ENCODE results near the gene CNN1.

CNN1 gene

DNA sequence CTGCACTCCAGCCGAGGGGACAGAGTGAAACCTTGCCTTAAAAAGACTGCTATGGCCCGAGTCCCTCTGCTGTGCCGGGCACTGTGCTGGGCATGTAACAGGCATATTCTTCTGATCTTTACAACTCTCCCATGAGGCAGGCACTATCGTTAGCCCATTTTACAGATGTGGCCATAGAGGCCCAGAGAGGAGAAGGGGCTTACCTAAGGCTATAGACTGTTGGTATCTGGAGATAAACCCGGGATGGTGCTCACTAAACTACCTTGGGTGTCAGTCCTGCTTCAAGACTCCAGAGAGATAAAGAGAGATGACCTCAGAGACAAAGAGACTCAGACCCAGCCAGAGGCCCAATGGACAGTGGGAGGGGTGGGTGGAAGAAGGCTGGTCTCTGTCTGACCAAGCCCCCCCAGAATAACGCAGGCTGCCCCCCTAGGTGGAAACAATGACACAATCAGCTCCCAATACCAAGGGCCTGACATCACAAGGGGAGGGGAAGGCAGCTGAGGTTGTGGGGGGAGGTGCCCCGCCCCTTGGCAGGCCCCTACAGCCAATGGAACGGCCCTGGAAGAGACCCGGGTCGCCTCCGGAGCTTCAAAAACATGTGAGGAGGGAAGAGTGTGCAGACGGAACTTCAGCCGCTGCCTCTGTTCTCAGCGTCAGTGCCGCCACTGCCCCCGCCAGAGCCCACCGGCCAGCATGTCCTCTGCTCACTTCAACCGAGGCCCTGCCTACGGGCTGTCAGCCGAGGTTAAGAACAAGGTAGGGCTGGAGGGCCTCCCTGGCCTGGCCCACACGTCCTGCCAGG is at the start of gene CNN1:
CNN1 (plus strand) TSS at position 620 of the 805 bp plus-strand sequence; CDS start at position 697, 77 bp downstream.
- peak within 1 kb of the TSS; percentile 27 for H3K4me3 ChIP-seq (ENCODE audit: low read length)
- peaks cover 18% of the 10 kb centered on the region for H3K4me1 ChIP-seq (ENCODE audit: insufficient read depth, low read length)
- no peaks in the 10 kb centered on the region for H3K27me3 ChIP-seq (ENCODE audit: insufficient read depth, low read length)
- peak within 1 kb of the TSS; percentile 71 for H2AFZ ChIP-seq (ENCODE audit: low read depth, low read length)
- no peaks in the 10 kb centered on the region for H3K9me3 ChIP-seq (ENCODE audit: low read length)
- H3K36me3 ChIP-seq (ENCODE audit: insufficient read depth, low read length): no peaks in the 10 kb centered on the region

DNA sequence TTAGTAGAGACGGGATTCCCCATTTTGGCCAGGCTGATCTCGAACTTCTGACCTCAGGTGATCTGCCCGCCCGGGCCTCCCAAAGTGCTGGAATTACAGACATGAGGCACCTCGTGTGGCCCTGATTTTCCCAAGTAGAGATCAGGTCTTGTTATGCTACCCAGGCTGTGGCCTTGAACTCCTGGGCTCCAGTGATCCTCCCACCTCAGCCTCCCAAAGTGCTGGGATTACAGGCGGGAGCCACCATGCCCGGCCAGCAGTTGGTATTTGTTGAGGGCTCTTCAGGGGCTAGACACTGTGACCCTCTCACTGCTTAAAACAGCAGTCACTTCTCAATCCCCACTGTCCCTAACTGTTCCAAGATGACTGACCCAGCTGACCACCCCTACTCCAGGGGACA is 49.3 kb upstream of the CNN1 start:
- H3K4me3 ChIP-seq (ENCODE audit: low read length): no peak overlapping the region
- no peak overlapping the region for H2AFZ ChIP-seq (ENCODE audit: low read depth, low read length)
- no peaks in the 10 kb centered on the region for H3K4me1 ChIP-seq (ENCODE audit: insufficient read depth, low read length)
- H3K27me3 ChIP-seq (ENCODE audit: insufficient read depth, low read length): no peaks in the 10 kb centered on the region
- H3K9me3 ChIP-seq (ENCODE audit: low read length): no peaks in the 10 kb centered on the region
- peaks cover 14% of the 10 kb centered on the region for H3K36me3 ChIP-seq (ENCODE audit: insufficient read depth, low read length)

DNA sequence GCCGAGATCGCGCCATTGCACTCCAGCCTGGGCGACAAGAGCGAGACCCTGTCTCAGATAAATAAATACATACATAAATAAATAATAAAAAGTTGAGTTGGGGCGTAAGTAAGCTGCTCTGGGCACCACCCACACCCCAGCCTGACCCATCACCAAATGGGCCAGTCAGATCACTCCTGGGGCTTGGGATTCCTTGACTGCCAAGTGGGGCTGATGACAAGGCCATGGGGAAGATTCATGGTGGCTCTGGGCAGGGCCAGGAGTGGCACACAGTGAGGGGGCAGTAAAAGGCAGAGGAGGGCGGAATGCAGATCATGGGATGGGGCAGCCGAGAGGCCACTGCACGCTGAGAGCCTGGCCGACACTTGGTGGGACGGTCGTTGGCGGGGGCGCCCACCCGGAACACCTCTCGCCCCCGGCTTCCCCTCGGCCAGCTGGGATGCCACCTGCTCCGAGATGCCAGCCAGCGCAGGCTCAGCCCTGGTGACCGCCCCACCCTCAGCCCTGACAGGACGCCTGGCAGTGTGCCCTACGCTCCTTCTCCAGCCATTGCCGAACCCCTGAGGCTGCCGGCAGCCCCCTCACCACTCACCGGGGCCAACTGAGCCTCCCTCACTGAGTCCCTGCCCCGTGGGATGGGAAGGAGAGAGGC is 43.9 kb upstream of the CNN1 start:
- H2AFZ ChIP-seq (ENCODE audit: low read depth, low read length): no peak overlapping the region
- no peaks in the 10 kb centered on the region for H3K4me1 ChIP-seq (ENCODE audit: insufficient read depth, low read length)
- no peaks in the 10 kb centered on the region for H3K27me3 ChIP-seq (ENCODE audit: insufficient read depth, low read length)
- H3K36me3 ChIP-seq (ENCODE audit: insufficient read depth, low read length): peaks cover 28% of the 10 kb centered on the region
- H3K4me3 ChIP-seq (ENCODE audit: low read length): no peak overlapping the region
- no peaks in the 10 kb centered on the region for H3K9me3 ChIP-seq (ENCODE audit: low read length)

DNA sequence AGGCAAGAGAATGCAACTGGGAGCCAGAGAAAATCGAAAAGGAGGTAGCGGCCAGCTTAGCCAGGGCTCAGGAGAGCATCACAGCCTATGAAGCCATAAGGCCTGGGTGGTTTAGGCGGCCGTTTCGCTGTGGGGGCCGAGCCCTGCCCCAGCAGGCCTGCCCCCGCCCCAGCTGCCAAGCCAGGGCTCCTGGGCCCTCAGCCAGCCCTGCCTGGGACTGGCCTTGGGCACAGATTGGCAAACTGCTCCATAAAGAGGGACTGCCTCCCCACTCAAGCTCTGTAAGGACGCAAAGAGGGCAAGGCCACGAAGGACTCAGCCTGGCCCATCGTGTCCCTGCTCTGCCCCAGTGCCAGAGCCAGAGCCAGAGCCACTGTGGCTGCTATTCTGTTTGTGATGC is 43.2 kb upstream of the CNN1 start:
- H3K27me3 ChIP-seq (ENCODE audit: insufficient read depth, low read length): no peaks in the 10 kb centered on the region
- H2AFZ ChIP-seq (ENCODE audit: low read depth, low read length): no peak overlapping the region
- no peak overlapping the region for H3K4me3 ChIP-seq (ENCODE audit: low read length)
- H3K9me3 ChIP-seq (ENCODE audit: low read length): no peaks in the 10 kb centered on the region
- H3K4me1 ChIP-seq (ENCODE audit: insufficient read depth, low read length): no peaks in the 10 kb centered on the region
- H3K36me3 ChIP-seq (ENCODE audit: insufficient read depth, low read length): peaks cover 27% of the 10 kb centered on the region

DNA sequence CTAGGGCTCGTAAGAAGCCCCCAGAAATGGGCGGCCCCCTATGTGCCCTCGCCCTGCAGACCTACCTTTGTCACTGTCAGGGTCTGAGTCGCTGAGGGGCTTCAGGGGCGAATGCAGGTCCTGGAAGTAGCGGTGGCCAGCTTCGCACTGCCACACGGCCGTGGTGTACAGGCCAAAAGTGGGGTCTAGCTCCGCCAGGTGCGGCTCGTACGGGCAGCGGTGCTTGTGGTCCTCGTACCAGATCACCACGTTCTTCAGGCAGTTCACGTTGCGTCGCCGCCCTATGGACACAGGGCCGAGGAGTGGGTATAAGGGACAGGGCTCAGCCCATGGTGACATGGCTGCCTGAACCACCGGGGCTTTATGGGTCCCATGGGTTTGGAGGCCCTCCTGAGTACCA is 42.8 kb upstream of the CNN1 start:
- Histone ChIP-seq H3K9me3 (ENCODE audit: low read length) (no peaks in the 10 kb centered on the region), H3K36me3 (ENCODE audit: insufficient read depth, low read length) (peaks cover 24% of the 10 kb centered on the region), H2AFZ (ENCODE audit: low read depth, low read length) (no peak overlapping the region), H3K27me3 (ENCODE audit: insufficient read depth, low read length) (no peaks in the 10 kb centered on the region), H3K4me1 (ENCODE audit: insufficient read depth, low read length) (no peaks in the 10 kb centered on the region), H3K4me3 (ENCODE audit: low read length) (no peak overlapping the region)

DNA sequence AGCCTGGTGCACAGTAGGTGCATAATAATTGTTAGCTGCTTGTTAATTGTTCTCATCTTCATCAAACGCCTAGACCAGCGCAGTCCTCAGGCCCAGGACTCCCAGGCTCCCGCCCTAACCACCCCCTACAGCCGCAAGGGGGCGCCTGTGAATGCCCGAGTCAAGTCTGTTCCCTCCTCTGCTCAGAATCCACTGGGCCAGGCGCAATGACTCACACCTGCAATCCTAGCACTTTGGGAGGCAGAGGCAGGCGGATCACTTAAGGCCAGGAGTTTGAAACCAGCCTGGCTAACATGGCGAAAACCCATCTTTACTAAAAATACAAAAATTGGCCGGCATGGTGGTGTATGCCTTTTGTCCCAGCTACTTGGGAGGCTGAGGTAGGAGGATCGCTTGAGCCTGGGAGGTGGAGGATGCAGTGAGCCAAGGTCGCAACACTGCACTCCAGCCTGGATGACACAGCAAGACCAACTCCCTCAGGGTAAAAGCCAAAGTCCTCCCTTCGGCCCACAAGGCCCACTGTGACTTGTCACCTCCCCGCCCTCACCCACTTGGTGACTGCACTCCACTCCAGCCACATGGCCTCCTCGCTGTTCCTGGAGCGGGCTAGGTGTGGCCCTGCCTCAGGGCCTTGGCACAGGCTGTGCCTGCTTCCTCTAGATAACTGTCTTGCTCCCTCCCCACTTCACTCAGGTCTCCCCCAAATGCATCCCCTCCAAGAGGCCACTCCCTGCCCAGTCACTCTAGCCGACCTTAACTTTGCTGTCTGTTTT is 42.1 kb upstream of the CNN1 start:
- Histone ChIP-seq H3K9me3 (ENCODE audit: low read length) (no peaks in the 10 kb centered on the region), H3K27me3 (ENCODE audit: insufficient read depth, low read length) (no peaks in the 10 kb centered on the region), H3K36me3 (ENCODE audit: insufficient read depth, low read length) (peaks cover 24% of the 10 kb centered on the region), H3K4me1 (ENCODE audit: insufficient read depth, low read length) (no peaks in the 10 kb centered on the region), H3K4me3 (ENCODE audit: low read length) (no peak overlapping the region), H2AFZ (ENCODE audit: low read depth, low read length) (no peak overlapping the region)

DNA sequence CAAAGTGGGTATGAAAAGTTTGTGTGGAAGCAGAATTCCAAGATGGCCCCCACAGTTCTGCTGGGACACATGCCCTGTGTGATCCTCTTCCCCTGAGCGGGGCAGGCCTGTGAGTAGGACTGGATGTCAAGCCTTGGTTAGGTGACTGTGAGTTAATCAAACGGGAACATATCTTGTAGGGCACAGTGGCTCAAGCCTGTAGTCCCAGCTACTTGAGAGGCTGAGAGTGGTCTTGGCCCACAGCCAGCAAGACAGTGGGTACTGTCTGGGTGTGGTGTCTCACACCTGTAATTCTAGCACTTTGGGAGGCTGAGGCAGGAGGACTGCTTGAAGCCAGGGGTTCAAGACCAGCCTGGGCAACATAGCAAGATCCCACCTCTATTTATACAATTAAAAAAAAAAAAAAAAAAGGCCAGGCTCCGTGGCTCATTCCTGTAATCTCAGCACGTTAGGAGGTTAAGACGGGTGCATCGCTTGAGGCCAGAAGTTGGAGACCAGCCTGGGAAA is 39.4 kb upstream of the CNN1 start:
- H3K9me3 ChIP-seq (ENCODE audit: low read length): no peaks in the 10 kb centered on the region
- no peak overlapping the region for H3K4me3 ChIP-seq (ENCODE audit: low read length)
- no peak overlapping the region for H2AFZ ChIP-seq (ENCODE audit: low read depth, low read length)
- no peaks in the 10 kb centered on the region for H3K27me3 ChIP-seq (ENCODE audit: insufficient read depth, low read length)
- H3K4me1 ChIP-seq (ENCODE audit: insufficient read depth, low read length): no peaks in the 10 kb centered on the region
- peaks cover 23% of the 10 kb centered on the region for H3K36me3 ChIP-seq (ENCODE audit: insufficient read depth, low read length)

DNA sequence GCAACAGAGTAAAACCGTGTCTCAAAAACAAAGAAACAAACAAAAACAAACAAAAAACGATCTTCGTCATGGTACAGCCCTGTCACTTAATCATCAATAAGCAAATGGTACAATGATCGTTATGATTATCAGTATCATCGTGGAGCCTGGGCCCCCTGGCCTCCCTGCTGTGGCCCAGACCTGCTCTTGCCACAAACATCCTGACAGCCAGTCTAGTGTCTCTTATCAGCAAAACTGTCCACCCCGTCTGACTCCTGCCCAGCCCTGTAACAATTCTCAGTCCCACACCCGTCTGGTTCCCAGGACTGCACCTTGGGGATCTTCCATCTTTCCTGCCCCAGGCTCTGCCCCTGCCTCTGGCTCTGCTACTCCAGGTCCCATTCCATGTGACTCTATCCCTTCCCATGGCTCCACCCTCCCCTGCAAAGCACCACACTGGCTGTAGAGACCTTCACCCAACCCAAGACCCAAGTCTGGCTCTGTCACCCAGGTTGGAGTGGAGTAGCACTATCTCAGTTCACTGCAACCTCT is 38.7 kb upstream of the CNN1 start:
- Histone ChIP-seq H3K9me3 (ENCODE audit: low read length) (no peaks in the 10 kb centered on the region), H3K36me3 (ENCODE audit: insufficient read depth, low read length) (peaks cover 19% of the 10 kb centered on the region), H2AFZ (ENCODE audit: low read depth, low read length) (no peak overlapping the region), H3K4me3 (ENCODE audit: low read length) (no peak overlapping the region), H3K27me3 (ENCODE audit: insufficient read depth, low read length) (no peaks in the 10 kb centered on the region), H3K4me1 (ENCODE audit: insufficient read depth, low read length) (peaks cover 5% of the 10 kb centered on the region)

DNA sequence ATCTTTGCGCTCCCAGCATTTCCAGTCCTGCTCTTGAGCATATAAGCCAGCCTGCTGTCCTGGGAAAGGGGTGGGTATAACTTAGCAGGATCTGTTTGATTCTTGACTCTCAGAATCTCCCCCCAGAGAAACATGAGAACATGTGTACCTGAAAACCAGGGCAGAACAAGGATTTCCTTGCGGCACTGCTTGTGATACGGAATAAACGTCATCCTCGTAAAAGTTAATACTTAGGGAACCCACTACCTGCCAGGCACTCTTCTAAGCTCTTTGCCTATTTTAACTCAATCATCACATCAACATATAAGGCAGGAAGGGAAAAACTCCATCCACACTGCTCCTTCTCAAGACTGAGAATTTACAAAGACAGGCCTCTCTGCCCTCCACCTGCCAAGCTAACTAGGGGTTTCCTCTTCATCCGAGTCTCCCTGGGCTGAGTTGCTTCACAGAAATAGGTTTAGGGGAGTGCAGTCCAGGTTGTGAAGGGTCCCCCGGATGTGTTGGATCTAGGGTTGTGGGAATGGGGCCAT is 34.1 kb upstream of the CNN1 start:
- Histone ChIP-seq H3K9me3 (ENCODE audit: low read length) (no peaks in the 10 kb centered on the region), H3K36me3 (ENCODE audit: insufficient read depth, low read length) (peaks cover 2% of the 10 kb centered on the region), H3K27me3 (ENCODE audit: insufficient read depth, low read length) (no peaks in the 10 kb centered on the region), H2AFZ (ENCODE audit: low read depth, low read length) (peak overlapping the region; percentile 1), H3K4me3 (ENCODE audit: low read length) (peak overlapping the region; percentile 87), H3K4me1 (ENCODE audit: insufficient read depth, low read length) (peaks cover 10% of the 10 kb centered on the region)

DNA sequence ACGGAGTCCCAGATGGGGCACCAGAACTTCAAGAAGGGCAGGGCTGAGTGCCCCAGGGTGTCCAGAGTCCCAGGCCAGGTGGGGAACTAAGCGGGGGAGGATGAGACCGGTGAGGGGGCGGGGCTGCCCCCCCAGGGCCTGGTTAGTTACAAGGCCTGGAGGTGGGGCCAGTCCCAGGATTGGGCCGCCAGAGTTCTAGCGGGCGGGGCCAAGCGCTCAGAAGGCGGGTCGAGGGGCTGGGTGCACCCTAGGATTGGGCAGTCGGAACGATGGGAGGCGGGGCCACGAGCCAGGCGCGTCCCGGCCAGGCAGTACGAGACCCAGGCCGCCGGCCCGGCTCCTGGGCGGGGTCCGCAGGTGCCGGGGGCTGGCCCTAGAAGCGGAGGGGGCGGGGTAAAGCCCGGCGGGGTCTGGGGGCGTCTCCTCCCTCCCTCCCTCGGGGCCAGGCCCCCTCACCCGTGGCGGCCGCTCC is 33.6 kb upstream of the CNN1 start:
- H3K4me3 ChIP-seq (ENCODE audit: low read length): peak overlapping the region; percentile 87
- peaks cover 2% of the 10 kb centered on the region for H3K36me3 ChIP-seq (ENCODE audit: insufficient read depth, low read length)
- H3K27me3 ChIP-seq (ENCODE audit: insufficient read depth, low read length): no peaks in the 10 kb centered on the region
- H2AFZ ChIP-seq (ENCODE audit: low read depth, low read length): peak overlapping the region; percentile 1
- H3K4me1 ChIP-seq (ENCODE audit: insufficient read depth, low read length): peaks cover 10% of the 10 kb centered on the region
- H3K9me3 ChIP-seq (ENCODE audit: low read length): no peaks in the 10 kb centered on the region

DNA sequence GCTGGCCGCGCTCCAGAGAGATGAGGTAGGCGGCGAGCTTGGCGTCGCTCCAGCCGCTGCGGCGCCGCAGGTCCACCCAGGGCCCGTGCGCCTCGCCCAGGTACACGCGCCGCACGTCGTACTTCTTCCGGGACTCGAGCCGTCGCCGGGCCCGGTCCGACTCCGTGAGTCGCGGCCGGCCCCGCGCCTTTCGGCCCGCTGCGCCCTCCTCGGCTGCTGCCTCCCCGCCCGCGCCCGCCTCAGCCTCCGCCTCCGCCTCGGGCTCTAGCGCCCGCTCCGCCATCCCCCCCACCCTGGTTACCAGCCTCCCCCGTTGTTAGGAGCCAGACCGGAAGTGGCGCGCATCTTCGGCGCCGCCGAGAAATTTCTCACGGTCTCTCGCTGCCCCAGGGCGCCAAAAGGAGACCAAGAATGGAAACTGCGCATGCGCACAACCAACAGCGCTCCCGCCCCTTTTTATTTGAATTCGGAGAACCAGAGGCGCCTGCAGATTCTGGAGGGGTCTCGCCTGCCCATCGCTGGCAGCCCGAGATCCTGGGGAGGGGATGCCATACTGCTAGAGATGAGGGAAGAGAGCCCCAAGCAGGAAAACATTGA is 33.0 kb upstream of the CNN1 start, which contains the start of gene ZNF653:
ZNF653 (minus strand) TSS at position 336 of the 597 bp plus-strand sequence; CDS start at position 283, 53 bp downstream.
- Histone ChIP-seq H3K4me1 (ENCODE audit: insufficient read depth, low read length) (peaks cover 10% of the 10 kb centered on the region), H3K4me3 (ENCODE audit: low read length) (peak within 1 kb of the TSS; percentile 87), H3K9me3 (ENCODE audit: low read length) (no peaks in the 10 kb centered on the region), H2AFZ (ENCODE audit: low read depth, low read length) (peak within 1 kb of the TSS; percentile 1), H3K36me3 (ENCODE audit: insufficient read depth, low read length) (peaks cover 2% of the 10 kb centered on the region), H3K27me3 (ENCODE audit: insufficient read depth, low read length) (no peaks in the 10 kb centered on the region)

DNA sequence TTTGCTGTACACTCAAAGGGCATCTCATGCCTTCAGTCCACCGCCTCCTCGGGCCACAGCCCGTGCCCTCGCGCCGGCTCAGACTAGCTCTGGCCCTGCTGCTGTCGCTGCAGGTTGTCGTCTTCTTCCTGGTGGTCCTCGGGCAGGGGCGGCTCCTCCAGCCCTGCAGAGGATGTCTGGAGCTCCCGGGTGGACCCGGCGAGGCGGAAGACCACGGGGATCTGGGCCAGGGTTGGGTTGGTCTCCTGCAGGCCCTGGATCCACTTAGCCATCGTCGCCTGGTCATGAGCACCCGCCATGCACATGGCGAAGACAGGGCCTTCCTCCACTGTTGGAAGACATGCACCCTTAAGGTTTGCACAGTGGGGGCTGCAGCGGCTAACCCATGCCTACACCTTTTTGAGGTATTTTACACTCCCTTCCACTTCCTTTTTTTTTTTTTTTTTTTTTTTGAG is 32.5 kb upstream of the CNN1 start:
- peaks cover 2% of the 10 kb centered on the region for H3K36me3 ChIP-seq (ENCODE audit: insufficient read depth, low read length)
- no peaks in the 10 kb centered on the region for H3K27me3 ChIP-seq (ENCODE audit: insufficient read depth, low read length)
- H3K4me1 ChIP-seq (ENCODE audit: insufficient read depth, low read length): peaks cover 10% of the 10 kb centered on the region
- H3K4me3 ChIP-seq (ENCODE audit: low read length): peak overlapping the region; percentile 87
- H2AFZ ChIP-seq (ENCODE audit: low read depth, low read length): peak overlapping the region; percentile 1
- H3K9me3 ChIP-seq (ENCODE audit: low read length): no peaks in the 10 kb centered on the region

Data from neuron (in vitro differentiated cells).